ENCODE data around the gene BORCS5. TPM values are rescaled to one million over a fixed set of nuclear protein-coding genes. Genes with fewer than 3 reads are reported as not detected.

Gene BORCS5
- total and polyA plus RNA-seq, 3 donors from 2014 or later: 20.3 to 46.3 (median 22.8) TPM

DNA sequence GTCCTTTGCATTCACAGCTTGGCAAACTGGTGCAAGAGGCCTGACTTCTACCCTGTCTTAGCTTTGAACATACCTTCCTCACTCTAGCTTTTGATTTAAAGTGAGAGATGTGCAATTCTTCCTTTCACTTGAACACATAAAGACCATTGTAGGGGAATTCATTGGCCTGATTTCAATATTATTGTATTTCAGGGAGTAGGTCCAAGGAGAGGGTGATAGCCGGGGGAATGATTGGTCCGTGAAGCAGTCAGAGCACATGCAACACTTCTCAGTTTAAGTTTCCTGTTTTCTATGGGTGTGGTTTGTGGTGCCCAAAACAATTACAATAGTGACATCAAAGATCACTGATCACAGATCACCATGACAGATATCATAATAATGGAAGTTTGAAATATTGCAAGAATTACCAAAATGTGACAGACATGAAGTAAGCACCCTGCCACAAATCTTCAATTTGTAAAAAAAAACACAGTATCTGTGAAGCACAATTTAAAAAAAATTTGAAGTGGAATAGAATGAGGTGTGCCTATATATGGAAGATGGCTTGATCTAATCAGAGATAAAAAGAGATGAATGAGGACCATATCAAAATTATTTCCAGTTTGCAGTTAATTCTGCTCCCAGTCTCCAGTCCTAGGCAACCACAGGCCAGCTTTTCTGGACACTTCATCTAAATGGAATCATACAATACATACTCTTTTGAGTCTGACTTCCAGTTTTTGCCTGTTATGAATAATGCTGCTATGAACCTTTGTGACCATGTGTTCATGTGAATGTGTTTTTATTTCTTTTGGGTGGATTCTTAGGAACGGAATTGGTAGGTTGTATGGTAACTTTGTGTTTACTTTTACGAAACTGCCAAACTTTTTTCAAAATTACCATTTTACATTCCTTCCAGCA is 23.2 kb downstream of the BORCS5 start:
- no peak overlapping the region for H3K27ac ChIP-seq
- H3K9me3 ChIP-seq: no peaks in the 10 kb centered on the region
- DNase-seq: no peak
- no peaks in the 10 kb centered on the region for H3K4me1 ChIP-seq
- intact Hi-C loops (cut with DNase I; ENCODE audit: low total_unique reads): loop anchor here (10.0 kb wide), 2 partner anchors 185 to 325 kb away; partner anchors contain the start of gene DUSP16
- no peak overlapping the region for H3K4me3 ChIP-seq
- TF ChIP-seq POLR2A (IDR thresholded peaks at IDR 0.05) (no peak), CTCF (IDR thresholded peaks at IDR 0.05) (no peak)
- no peaks in the 10 kb centered on the region for H3K36me3 ChIP-seq (ENCODE audit: low read depth, missing control alignments)
- 58 to 69% methylated on average over 4 of the region's 4 CpGs for WGBS, 2 donors
- no peaks in the 10 kb centered on the region for H3K27me3 ChIP-seq

GRCh38 chr12:12380949-12381593 is 24.2 kb downstream of the BORCS5 start:
- Histone ChIP-seq H3K9me3 (no peaks in the 10 kb centered on the region), H3K4me3 (no peak overlapping the region), H3K27me3 (no peaks in the 10 kb centered on the region), H3K27ac (no peak overlapping the region), H3K4me1 (no peaks in the 10 kb centered on the region), H3K36me3 (ENCODE audit: low read depth, missing control alignments) (no peaks in the 10 kb centered on the region)
- WGBS, 2 donors: 91 to 96% methylated on average over 6 of the region's 6 CpGs
- no peak for DNase-seq
- intact Hi-C loops (cut with DNase I; ENCODE audit: low total_unique reads): loop anchor here (10.0 kb wide), 1 partner anchor 184 kb away; the partner anchor contains the start of gene DUSP16
- no peak for TF ChIP-seq CTCF (IDR thresholded peaks at IDR 0.05)
- TF ChIP-seq POLR2A (IDR thresholded peaks at IDR 0.05): no peak

GRCh38 chr12:12381982-12382381 is 25.1 kb downstream of the BORCS5 start:
- Histone ChIP-seq H3K27ac (no peak overlapping the region), H3K27me3 (no peaks in the 10 kb centered on the region), H3K4me3 (no peak overlapping the region), H3K9me3 (no peaks in the 10 kb centered on the region), H3K4me1 (no peaks in the 10 kb centered on the region), H3K36me3 (ENCODE audit: low read depth, missing control alignments) (no peaks in the 10 kb centered on the region)
- WGBS, 2 donors: 83 to 91% methylated on average over 3 of the region's 3 CpGs
- DNase-seq: no peak
- no peak for TF ChIP-seq CTCF (IDR thresholded peaks at IDR 0.05)
- no peak for TF ChIP-seq POLR2A (IDR thresholded peaks at IDR 0.05)
- intact Hi-C loops (cut with DNase I; ENCODE audit: low total_unique reads): loop anchor here (10.0 kb wide), 1 partner anchor 183 kb away; the partner anchor contains the start of gene DUSP16

DNA sequence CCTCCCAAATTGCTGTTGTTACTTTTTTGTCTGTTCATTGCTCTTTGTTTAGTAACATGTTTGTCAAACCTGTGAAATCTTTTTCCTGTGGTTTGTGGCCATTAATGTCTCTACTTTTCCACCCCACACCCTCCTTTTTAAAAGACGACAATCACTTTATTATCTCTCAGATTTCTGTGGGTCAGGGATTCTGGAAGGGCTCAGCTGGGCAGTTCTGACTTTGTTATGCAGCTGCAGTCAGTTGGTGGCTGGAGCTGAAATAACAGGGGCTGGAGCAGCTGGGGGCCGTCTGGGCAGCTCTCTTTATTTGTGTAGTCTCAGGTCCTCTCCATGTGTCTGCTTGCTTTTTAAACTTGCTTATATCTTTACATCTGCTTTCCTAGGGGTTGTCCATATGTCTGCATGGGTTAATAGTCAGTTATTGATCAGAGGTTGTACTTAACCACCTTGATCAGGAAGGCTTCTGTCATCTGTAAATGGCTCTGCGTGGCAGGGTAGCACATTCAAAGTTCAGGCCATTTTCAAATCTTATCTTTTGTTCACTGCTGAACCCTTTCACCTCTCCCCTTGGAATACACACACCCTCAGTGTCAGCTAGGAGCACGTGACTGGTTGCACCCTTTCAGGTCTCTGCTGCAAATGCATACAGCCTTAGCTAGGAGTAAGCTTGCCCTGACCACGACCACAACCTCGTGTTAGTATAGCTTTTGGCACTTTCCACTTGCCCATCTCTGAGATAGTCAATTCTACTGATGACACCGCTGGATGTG is 27.9 kb downstream of the BORCS5 start:
- intact Hi-C loops (cut with DNase I; ENCODE audit: low total_unique reads): loop anchor here (10.0 kb wide), 1 partner anchor 180 kb away; the partner anchor contains the start of gene DUSP16
- no peaks in the 10 kb centered on the region for H3K36me3 ChIP-seq (ENCODE audit: low read depth, missing control alignments)
- TF ChIP-seq CTCF (IDR thresholded peaks at IDR 0.05): no peak
- no peak for TF ChIP-seq POLR2A (IDR thresholded peaks at IDR 0.05)
- no peak for DNase-seq
- 80% methylated on average over 5 to 7 of the region's 7 CpGs for WGBS, 2 donors
- H3K4me3 ChIP-seq: no peak overlapping the region
- H3K9me3 ChIP-seq: no peaks in the 10 kb centered on the region
- no peaks in the 10 kb centered on the region for H3K27me3 ChIP-seq
- H3K4me1 ChIP-seq: no peaks in the 10 kb centered on the region
- no peak overlapping the region for H3K27ac ChIP-seq

Data from testis (tissue), 3 donors.